Superior temporal gyrus (tissue), 1 donor: ENCODE measurements around the gene PANX1.

ENCODE experiments used
- DNase-seq: peaks from one replicate; pipeline ENCODE4 v3.0.0-alpha.2; 2016; ENCODE audit errors: extremely low spot score

PANX1 gene

DNA sequence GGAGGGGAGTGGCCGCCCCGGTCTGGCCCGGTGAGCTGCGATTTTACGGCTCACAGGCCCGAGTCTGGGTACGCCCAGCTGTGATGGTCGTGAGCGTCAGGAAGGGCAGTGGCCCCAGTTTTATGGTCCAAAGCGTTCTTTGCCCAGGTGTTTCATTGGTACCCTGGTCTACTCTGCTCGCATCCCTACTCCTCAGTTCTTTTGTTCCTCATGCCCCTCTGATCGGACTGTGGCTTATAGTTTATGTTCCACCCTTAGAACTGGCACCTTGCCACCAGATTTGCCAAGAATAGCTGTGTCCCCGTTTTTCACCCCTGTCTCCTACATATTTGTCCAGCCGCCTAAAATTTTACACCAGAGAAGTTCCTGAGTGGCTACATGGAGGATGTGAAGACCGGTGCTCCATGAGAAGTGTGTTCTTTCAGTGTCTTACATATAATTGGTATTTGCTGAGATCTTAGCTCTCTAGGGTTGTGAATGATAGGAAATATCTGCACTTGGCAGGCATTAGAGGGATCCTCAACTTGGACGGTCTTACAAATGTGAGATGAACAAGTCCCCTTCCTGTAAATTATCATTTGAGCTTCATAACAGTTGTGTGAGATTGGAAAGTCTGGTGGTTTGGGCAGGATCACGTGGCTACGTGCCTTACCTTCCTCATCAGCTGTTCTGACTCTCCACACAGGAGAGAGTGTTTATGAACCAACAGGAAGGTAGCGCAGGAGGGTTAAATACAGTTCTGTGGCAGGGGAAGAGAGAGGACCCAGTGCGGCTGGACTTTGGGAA, 1.1 kb downstream of the PANX1 start:
- peak; percentile 42 for DNase-seq

DNA sequence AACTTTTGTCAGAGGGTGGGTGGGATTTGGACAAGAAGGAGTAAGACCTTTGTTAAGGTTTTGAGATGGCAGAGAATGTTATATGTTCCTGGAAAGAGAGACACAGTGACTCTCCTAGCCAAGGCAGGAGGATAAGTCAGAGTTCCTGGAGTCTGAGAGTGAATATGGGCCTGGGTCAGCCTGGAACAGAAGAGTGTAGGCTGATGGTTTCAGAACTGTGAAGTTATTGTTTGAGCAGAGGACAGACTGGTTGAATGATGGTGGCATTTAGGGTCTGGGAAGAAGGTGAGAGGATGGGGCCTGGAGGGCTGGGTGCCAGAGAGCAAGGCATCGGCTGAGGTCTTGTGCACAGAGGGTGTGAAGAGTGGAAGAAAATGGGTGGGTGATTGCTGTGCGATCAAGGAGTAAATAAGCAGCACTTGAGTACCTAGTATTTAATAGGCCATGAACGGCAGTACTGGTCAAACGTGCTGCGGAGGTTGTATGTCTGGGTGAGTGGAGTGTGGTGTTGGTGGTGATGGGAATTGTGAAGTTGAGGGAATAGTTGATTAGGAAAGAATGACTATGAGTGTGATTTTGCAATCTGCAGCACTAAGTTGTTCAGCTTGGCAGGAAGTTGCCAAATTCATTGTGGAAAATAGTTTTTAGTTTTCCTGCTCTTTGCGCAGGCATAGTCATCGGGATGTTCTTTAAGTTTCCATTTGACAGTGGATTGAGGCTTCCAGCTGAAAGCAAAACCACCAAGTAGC, 1.8 kb downstream of the PANX1 start:
- DNase-seq: no peak

DNA sequence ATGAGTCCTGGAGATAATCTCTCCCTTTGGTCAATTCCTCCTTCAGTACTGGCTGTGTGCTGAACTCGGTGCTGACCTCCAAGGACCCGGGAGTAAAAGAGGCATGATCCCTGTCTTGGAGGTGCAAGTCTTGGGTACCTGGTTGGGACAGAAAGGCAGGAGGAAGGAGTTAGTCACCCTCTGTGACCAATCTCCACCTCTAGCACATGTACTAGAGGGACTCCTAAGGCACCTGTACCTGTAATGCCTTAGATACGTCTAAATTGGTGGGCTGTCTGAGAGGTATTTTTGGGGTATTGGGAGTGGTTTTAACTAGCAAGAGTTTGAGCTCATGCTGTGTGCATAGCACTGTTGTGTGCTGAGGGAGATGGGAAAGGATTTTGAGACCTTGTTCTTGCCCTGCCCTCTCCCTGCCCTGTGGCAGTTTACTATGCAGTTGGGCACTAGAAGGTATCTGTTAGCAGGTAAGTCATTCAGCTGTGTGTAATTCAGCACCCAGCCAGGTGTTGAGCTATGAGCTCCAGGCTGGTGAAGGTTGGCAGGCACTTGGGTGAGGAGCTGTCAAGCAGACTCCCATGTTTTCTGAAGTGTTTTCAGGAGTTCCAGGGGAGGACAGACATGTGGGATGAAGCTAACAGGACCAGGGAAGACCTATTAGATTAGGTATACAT, 2.5 kb downstream of the PANX1 start:
- peak; percentile 24 for DNase-seq

DNA sequence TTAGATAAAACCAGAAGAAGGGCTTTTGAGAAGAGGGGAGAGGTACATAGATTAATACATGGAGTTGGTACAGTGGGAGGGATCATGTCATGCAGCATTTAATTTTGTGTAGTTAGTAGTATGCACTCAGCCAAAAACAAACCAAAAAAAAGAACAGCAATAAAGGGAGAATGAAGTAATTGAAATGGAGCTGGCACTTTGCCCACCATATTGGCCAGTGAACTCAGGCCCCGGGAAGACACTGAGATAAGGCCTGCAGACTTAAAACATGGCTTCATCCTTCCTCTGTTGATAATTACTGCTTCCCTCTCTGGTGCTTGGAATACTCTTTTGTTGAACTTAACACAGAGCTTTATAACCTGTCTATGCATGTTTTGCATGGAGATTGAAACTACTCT, 3.1 kb downstream of the PANX1 start:
- DNase-seq: peak; percentile 18

DNA sequence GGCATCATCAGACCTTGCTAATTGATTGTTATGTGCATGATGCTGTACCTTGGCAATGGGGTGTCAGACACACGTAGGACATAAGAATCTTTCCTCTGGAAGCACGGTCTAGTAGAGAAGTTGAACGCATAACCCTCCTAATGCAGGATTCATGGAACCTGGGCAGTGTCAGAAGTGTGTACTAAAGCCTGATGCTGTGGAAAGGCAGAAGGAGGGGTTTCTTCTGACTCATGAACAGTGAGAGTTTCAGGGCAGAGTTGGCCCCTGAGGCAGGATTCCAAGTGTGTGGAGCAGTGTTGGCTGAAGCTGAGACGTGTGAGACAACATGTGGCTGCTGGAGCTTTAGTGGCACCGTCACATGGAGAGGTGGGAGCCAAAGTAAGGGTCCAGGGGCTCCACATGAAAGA, 3.5 kb downstream of the PANX1 start:
- DNase-seq: no peak

DNA sequence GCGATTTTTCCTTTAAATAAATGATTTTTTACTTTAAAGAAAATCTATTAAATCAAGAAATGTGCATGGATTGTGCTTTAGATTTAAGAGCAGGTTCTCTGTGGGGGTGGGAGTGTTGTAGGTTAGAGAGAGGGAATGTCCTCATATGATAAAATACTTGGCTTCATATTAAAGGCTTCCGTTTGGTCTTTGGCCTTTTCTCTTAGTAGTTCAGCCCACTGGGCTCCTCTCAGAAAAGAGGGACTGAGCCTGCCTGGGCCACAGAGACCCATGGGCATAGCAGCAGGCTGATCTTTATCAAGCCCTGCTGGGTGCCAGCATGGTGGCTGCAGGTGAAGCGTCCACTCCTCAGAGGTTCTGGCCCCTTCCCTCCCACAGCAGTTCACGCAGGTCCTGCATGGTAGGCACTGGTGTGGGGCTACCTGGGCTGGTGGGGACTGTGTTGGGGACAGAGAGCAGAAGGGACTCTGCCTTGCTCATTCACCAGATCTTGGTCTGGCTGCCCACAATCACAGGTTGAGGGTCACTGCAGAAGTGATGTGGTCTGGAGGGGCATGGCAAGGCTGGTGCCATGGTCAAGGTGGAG, 4.3 kb downstream of the PANX1 start:
- no peak for DNase-seq

DNA sequence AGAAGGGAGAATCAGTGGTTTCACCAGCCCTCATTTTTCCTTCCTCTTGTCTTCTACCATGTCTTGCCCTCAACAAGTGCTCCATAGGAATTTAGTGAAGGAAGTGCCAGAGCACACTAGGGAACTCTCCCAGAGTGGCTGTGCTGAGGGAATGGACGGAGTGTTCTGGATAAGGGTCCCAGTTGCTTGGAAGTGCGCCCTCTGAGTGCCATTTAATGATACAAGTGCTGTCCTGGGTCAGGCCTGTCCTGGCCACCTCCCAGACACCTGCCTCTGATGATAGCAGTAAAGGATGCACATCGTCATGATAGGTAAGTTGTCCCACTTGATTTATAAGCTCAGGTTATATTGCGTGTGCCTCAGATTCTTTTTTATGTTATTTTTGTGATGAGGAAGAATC, 5.1 kb downstream of the PANX1 start:
- no peak for DNase-seq

DNA sequence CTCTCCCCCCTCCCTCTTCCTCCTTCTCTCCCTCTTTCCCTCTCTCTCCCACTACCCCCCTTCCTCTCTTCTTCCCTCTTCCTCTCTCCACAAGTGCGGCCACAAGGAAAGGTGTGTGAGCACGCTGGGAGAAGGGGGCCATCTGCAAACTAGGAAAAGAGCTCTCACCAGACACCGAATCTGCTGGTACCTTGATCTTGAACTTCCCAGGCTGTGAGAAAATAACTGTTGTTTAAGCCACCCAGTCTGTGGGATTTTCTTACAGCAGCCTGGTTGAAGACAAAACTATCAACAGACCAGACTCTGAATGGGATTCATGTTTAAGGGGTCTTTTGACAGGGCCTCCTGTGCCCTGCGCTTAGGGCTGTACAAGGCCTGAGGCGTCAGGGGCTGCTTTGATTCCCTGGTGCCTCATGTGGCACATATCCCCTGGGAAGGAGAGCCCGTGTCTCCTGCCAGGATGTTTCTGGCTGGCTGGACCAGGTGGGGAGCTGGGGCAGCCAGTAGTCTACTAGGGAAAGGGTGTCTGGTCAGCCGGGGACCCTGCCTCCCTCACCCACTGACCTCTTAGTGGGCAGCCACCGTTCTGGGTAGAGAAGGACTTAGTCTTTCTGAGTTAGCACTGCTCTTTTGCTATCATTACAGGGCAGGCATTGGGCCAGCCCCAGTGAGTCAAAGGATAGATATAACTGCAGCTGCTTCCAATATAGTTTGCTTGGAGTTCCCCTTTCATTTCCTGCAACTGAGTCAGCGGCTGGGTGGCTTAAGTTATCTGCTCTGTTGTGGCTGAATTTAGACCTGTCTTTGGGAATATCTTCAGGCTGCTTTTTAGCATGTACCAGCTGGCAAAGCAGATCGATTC, 6.2 kb downstream of the PANX1 start:
- DNase-seq: peak; percentile 9

DNA sequence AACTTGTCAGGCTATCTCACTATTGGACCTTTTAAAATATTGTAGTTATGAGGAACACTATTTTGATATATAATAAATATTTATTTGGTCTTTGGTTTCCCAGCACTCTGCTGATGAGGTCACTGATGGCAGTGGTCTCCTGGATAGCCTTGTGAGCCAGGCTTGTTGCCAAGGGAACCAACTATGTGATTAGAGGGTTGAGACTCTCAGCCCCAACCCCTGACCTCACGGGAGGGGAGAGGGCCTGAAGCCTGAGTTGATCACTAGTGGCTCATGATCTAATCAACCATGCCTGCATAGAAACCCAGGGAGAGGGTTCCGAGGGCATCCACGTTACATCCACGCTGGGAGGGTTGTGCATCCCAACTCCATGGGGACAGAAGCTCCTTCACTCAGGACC, 10.8 kb downstream of the PANX1 start:
- DNase-seq: no peak

DNA sequence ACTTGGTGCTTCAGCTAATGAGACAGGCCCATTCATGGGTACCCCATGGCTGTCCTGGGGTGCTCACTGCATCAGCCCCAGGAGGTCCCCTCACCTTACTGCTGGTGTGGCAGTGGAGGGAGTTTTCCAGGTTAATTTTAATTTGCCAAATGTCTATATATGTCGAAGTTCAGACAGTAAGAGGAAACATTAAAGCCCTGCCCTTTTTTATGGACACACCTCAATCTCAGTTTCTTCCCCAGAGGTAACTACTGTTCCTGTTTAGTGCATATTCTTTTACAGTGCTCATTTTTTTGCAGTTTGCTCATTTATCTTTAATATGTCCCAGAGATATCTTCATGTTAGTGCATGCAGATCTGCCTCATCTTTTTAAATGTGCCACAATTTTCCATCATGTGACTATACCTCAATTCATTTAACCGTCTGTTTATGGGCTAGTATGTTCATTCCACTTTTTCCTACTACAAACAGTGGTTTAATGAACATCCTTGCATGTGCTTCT, 11.6 kb downstream of the PANX1 start:
- peak; percentile 3 for DNase-seq

DNA sequence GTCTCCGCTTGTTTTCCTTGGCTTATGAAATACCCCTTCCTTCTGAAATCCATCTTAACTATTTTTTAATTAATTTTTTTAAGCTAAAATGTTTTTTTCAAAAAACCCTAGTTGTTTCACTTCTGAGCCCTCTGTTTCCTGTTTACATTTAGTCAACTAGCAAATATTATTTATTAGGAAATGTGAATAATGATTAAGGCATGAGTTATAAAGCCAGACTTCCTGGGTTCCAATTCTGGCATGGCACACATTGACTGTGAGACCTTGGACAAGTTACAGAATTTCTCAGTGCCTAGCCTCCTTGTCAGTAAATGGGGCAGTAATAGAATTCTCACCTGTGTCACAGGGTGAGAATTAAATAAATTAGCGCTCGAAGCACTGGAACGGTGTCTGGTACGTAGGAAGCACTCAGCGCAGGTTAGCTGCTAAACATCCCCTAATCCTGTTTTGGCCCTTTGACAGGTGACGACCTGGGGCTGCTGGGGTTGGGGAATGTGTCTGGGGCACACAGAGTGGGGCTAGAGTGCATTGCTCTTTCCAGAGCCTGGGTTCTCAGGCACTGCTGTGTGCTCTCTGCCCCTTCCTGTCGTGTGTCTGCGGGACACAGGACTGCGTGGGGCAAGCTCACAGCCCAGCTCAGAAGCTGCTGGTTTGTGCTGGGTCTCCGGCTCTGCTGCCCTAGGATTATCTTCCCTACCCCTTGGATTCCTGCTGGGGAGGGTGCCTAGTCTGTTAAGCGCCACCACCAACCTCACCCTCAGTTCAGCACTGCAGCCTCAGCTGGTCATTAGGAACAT, 13.1 kb downstream of the PANX1 start:
- DNase-seq: no peak

DNA sequence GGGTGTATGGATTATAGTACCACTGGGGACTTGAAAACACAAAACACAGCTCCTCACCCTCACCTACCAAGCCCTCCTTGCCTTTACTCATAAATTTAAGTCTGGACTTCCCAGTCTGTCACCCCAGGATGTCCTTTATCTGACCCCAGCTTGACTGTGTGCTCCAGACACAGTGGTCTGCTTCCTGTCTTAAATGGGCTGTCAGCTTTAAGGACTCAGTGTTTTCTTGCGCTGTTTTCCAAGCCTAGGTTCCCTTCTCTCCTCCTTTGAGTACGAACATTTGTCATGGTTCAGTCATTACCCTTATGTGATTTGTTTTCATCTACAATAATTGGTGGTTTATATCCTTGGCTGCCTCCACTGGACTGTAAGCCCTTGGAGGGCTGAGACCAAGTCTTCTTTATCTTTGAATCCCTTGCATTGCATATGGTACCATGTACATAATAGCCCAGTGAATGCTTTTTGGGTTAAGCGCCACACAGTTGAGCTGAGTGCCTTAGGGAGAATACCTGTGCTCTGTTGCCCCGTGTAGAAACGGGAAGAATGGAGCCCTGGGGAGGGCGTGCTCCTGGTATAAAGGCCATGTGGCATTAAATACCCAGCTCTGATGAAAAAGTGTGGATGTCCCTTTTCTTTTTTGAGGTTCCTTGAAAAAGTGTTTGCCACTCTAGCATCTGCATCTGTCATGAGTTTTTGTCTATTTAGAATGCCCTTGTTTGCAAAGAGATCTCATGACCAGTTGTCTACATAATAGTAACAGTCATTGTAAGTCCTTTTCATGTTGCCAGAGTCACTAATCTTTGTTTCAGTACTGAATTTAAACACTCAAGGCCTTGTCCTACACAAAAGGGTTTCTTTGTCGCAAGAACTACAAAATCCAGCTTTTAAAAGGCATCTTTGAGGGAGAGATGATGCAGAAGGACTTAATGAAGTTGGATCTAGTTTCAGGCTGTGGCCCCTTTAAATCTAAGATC, 14.0 kb downstream of the PANX1 start:
- DNase-seq: peak; percentile 78

DNA sequence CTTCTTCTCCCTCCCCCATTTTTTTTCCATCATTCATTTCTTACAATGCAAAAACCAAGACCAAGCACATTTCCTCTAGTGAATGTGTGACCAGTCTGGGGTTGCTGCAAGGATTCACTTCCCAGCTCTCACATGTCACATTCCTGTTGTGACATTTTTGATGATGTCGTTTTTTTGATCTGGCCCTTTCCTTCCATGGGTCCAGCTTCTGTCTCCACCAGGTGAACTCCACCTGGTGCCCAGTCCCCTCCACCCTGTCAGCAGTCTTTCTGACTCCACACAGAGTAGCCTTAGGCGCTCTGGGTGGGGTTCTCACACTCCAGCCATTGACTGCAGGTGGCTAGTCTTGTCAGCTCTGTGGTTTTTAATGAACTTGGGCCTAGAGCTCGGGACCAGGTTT, 15.6 kb downstream of the PANX1 start:
- no peak for DNase-seq

DNA sequence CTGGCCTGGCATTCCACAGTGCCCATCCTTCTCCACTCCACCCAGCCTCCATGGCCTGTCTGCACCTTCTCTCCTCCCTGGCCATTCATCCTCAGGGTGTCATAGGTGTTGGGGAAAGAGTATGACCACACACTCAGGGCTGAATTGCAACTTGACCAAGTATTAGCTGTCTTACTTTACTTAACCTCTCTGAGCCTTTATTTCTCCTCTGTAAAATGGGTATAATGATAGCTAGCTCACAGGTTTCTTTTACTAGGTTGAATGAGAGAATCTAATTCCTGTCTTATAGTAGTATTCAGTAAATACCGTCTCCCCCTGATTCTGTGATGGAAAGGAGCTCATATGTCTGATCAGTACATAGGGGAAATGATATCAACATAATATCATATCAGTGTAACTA, 16.0 kb downstream of the PANX1 start:
- no peak for DNase-seq

DNA sequence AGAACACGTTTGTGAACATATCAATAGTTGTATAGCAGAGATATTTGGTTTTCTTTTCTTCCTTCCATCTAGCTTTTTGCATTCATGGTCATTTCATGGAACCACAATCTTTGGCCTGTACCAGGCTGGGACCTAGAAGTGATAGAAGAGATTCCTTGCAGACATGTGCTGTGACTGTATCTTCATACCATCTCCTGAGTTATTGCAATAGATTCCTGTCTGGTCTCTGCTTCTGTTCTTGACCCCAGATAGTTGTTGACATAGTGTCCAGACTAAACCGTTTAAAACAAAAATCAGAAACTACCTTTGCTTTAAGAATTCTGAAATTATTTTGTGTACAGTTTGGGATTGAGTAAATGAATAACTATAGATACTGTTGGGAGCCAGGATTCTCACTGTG, 16.8 kb downstream of the PANX1 start:
- DNase-seq: no peak

DNA sequence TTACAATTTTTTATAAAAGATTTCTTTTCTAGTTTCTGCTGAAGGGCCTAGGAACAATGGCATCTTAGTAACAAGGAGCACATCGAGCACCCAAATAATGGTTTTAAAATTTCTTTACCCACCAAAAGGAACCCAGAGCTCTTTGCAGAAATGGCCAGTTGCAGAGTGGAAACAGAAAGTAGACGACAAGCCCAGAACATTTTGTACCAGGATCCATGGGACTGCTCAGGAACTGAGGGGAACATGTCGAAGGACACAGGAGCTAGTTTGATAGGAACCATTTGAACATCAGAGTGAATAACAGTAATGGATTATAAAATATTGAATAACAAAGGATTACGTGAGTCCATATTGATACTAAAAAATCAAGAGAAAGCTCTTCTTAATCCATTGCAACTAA, 17.3 kb downstream of the PANX1 start:
- no peak for DNase-seq

DNA sequence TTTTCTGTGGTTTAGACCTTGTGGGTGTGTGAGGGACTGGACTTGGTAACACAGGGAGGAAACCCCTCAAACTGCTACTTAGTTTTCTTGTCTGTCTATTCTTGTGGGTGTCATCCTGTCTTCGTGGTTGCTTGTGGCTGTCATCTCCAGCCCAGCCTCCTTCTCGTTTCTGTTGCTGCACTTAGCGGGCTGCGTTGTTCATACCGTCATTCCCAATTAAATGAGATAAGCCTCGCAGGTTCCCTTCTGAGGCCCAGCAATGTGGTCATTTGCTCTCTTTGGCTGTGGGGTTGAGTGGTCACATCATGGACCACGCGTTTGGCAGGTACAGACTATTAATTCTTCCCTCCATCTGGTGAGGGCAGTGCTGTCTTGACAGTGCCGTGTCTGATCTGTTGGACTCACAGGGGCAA, 18.8 kb downstream of the PANX1 start:
- DNase-seq: no peak

DNA sequence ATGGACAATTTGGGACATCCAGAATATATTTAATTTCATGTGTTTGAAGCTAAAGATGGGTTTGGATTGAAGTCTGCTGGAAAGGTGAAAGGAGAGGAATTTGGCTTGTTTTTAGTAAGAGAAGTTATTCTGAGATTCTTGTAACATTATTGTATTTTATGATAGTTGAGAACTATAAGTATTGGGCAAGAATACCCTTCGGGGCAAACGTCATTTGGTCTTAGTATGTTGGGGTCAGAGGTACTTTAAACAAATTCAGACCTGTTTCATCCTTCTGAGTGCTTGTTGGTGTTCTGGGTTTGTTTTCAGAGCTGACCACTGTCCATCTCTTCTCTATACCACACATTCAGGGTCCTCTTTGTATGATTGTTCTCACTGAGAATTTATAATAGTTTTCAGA, 19.5 kb downstream of the PANX1 start:
- DNase-seq: no peak

DNA sequence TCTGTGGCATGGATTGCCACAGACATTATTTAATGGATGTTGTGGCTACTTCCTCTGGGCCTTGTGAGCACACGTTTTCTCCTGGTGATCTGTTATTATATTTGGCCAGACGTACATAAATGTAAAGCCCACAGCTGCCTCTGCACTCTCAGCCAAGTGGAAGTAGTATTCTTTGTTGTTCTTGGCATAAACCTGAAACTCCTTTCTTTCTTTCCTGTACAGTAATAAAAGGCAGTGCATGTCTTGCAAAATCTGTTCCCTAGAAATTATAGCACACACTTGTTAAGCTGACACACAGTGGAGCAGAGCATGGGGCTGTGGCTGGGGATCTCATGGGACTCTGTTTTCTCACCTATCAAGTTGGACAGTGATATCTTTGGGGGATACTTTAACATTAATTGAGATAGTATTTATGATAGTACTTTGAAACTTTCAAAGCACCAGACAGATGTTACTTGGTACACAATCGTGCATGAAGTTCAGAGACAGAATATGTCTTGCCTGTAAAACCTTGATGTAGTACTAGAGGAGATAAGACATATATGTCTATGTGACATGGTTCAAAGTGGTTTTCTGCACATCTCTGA, 20.9 kb downstream of the PANX1 start:
- no peak for DNase-seq
